NB4 (cell line): Measurements from ENCODE around the gene HPRT1.

Source experiments
- CTCF ChIP-seq: IDR thresholded peaks from one replicate; pipeline ENCODE4 v1.5.1; 2012; ENCODE audit warnings: low read depth, low read length
- MAX ChIP-seq: IDR thresholded peaks from 2 replicates; pipeline ENCODE4 v1.6.1; 2011; ENCODE audit warnings: low read depth, low read length
- MYC ChIP-seq: IDR thresholded peaks from 2 replicates; pipeline ENCODE4 v1.6.1; 2011; ENCODE audit warnings: low read depth, low read length
- POLR2A ChIP-seq: IDR thresholded peaks from 2 replicates; pipeline ENCODE4 v1.6.1; 2011; ENCODE audit warnings: mild to moderate bottlenecking; ENCODE audit not compliant: insufficient read length; ENCODE audit errors: extremely low read depth

- TF ChIP-seq CTCF: no peak
- no peak for TF ChIP-seq POLR2A
- no peak for TF ChIP-seq MAX
- no peak for TF ChIP-seq MYC
These were observed 85.5 kb downstream of the HPRT1 start for GRCh38 chrX:134545510-134545909.
